GM10248 (cell line): ENCODE data around the gene ARHGEF1.

ENCODE experiments used
- CTCF ChIA-PET: fragments of 300-600 bp; sonication (Branson Sonifier 250); formaldehyde crosslinking; extraction: SDS; loops from one replicate; lab custom pipeline; 2021; ENCODE audit warnings: antibody characterized with exemption; lab: Yijun Ruan, JAX
- POLR2A ChIA-PET: fragments of 350-650 bp; sonication (Branson Sonifier 250); formaldehyde crosslinking; extraction: SDS; loops from one replicate; lab custom pipeline; 2020; ENCODE audit warnings: antibody characterized with exemption; lab: Yijun Ruan, JAX
- DNase-seq: peaks from one replicate; pipeline ENCODE4 v3.0.0; 2012; ENCODE audit errors: extremely low spot score
- CTCF ChIP-seq: IDR thresholded peaks from 2 replicates; pipeline ENCODE4 v1.5.1; 2012; ENCODE audit warnings: mild to moderate bottlenecking, low read depth; ENCODE audit errors: extremely low read depth, missing control alignments, control extremely low read depth

ARHGEF1 gene

GRCh38 chr19:41879670-41880328 is 3.2 kb upstream of the ARHGEF1 start:
- ChIA-PET POLR2A (interaction anchor here (0.6 kb wide), 2 partner anchors 10 to 20 kb away, joined by 3 to 4 read pairs; partner anchors contain the start of gene RPS19), CTCF (interaction anchor here (1.6 kb wide), 1 partner anchor 72 kb away, joined by 5 read pairs; no protein-coding TSS in a partner anchor)
- DNase-seq = no peak
- TF ChIP-seq CTCF = no peak

GRCh38 chr19:41880329-41880708 is 2.7 kb upstream of the ARHGEF1 start:
- POLR2A ChIA-PET = interaction anchor here (0.6 kb wide), 2 partner anchors 10 to 21 kb away, joined by 3 to 4 read pairs; partner anchors contain the start of gene RPS19
- CTCF ChIA-PET = interaction anchor here (0.9 to 1.6 kb wide), 2 partner anchors 10 to 72 kb away, joined by 5 read pairs; no protein-coding TSS in a partner anchor
- no peak for DNase-seq
- TF ChIP-seq CTCF = no peak

GRCh38 chr19:41883463-41883820 is 458 bp downstream of the ARHGEF1 start:
- no peak for TF ChIP-seq CTCF
- CTCF ChIA-PET = interaction anchor here (1.2 to 8.2 kb wide), 5 partner anchors 10 to 68 kb away, joined by 3 to 60 read pairs (median 4); partner anchors contain the start of gene RPS19
- no peak for DNase-seq
- POLR2A ChIA-PET = interaction anchor here (1.2 kb wide), 1 partner anchor 13 kb away, joined by 3 read pairs; no protein-coding TSS in a partner anchor

GRCh38 chr19:41883821-41884733 is 1.1 kb downstream of the ARHGEF1 start:
- DNase-seq = peak; percentile 93
- POLR2A ChIA-PET = interaction anchor here (0.6 to 1.2 kb wide), 5 partner anchors 11 to 60 kb away, joined by 3 to 4 read pairs (median 4); no protein-coding TSS in a partner anchor
- CTCF ChIA-PET = interaction anchor here (1.0 to 8.2 kb wide), 6 partner anchors 11 to 74 kb away, joined by 3 to 60 read pairs (median 4); partner anchors contain the start of gene RPS19
- TF ChIP-seq CTCF = peak; percentile 8

- DNase-seq = peak; percentile 62
- ChIA-PET POLR2A (interaction anchor here (0.6 to 1.7 kb wide), 9 partner anchors 12 to 58 kb away, joined by 3 to 7 read pairs (median 4); partner anchors contain the start of genes ERFL and RPS19), CTCF (interaction anchor here (0.7 to 8.2 kb wide), 10 partner anchors 9 to 65 kb away, joined by 3 to 60 read pairs (median 4); no protein-coding TSS in a partner anchor)
- no peak for TF ChIP-seq CTCF
These were observed 4.1 kb downstream of the ARHGEF1 start for GRCh38 chr19:41886761-41887710.
